Ramos (cell line): Measurements from ENCODE around the gene PCDHB3.
"Not testable (repeated sequence)": the region's sequence is repeated elsewhere in the genome, so short reads cannot be mapped to it uniquely, and the experiment has no call there.

Source experiments
- in situ Hi-C: fragments of 300-500 bp; cut with MboI; formaldehyde crosslinking; loops from one replicate; pipeline ENCODE4 v1.14.3; 2022; ENCODE audit warnings: low sequenced_read_pairs; ENCODE audit not compliant: unreplicated experiment

Gene PCDHB3

DNA sequence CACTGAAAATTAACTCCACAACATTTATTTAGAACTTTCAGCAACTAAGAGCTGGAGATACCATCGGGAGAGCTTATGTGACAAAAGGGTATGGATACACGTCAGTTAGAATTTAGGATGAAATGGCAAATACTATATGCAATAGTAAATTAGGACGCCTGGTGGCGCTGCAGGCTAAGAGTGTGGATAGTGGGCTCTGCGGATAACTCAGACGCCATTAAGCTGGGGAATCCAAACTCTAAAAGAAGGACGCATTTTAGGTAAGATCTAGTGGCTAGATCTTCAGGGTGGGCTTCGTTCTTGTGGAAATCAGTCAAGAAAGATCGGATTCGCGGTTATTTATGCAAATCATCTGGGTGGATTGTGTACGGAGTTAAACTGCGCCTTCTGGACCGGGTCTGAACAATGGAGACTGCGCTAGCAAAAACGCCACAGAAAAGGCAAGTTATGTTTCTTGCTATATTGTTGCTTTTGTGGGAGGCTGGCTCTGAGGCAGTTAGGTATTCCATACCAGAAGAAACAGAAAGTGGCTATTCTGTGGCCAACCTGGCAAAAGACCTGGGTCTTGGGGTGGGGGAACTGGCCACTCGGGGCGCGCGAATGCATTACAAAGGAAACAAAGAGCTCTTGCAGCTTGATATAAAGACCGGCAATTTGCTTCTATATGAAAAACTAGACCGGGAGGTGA, 34.9 kb downstream of the PCDHB3 start, which contains the start of gene PCDHB5:
Gene PCDHB5, plus strand, starts transcription at position 177 of the 688 bp plus-strand sequence. Its CDS starts 229 bp downstream, at position 406.
- in situ Hi-C loops, result no loop called here

GRCh38 chr5:141135718-141136266, 35.5 kb downstream of the PCDHB3 start:
- in situ Hi-C loops, result no loop called here

DNA sequence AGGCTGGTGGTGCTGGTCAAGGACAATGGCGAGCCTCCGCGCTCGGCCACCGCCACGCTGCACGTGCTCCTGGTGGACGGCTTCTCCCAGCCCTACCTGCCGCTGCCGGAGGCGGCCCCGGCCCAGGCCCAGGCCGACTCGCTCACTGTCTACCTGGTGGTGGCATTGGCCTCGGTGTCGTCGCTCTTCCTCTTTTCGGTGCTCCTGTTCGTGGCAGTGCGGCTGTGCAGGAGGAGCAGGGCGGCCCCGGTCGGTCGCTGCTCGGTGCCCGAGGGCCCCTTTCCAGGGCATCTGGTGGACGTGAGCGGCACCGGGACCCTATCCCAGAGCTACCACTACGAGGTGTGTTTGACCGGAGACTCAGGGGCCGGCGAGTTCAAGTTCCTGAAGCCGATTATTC, 37.1 kb downstream of the PCDHB3 start:
- in situ Hi-C loops, result not testable (repeated sequence)

DNA sequence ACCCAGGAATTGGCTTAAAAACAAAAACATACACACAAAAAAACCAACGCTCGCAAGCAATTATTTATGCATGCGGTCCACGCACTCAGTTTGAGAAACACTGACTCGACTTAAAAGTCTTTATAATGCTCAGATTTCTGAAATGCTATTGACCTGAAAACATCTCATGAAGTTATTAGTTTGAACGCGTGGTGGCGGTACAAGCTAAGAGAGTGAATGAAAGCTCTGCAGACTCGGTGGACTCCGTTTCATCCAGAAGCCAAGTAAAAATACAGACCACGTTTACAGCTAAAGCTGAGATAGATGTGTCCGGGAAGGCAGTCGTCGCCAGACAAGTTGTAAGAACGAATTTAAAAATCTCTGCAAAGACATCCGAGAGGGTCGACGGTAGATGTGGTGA, 49.5 kb downstream of the PCDHB3 start, which contains the start of gene PCDHB6:
Gene PCDHB6, plus strand, starts transcription at position 246 of the 400 bp plus-strand sequence. CDS start 201 bp downstream, outside the sequence.
- in situ Hi-C loops, result no loop called here

DNA sequence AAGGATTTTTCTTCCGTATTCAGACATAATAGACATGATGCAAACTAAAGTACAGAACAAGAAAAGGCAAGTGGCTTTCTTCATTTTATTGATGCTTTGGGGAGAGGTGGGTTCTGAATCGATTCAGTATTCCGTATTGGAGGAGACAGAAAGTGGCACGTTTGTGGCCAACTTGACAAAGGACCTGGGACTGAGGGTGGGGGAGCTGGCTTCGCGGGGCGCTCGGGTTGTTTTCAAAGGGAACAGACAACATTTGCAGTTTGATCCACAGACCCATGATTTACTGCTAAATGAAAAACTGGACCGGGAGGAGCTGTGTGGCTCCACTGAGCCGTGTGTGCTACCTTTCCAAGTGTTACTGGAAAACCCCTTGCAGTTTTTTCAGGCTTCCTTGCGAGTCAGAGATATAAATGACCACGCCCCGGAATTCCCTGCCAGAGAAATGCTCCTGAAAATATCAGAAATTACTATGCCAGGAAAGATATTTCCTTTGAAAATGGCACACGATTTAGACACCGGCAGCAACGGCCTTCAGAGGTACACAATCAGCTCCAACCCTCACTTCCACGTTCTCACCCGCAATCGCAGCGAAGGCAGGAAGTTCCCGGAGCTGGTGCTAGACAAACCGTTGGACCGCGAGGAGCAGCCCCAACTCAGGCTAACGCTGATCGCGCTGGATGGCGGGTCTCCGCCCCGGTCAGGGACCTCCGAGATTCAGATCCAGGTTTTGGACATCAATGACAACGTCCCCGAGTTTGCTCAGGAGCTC, 50.1 kb downstream of the PCDHB3 start:
- in situ Hi-C loops, result no loop called here

DNA sequence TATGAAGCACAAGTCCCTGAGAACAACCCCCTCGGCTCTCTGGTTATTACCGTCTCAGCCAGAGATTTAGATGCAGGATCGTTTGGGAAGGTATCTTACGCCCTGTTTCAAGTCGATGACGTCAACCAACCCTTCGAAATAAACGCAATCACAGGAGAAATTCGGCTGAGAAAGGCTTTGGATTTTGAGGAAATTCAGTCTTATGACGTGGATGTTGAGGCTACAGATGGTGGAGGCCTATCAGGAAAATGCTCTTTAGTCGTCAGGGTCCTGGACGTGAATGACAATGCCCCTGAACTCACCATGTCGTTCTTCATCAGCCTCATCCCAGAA, 50.7 kb downstream of the PCDHB3 start:
- in situ Hi-C loops, result no loop called here

GRCh38 chr5:141151632-141152031, 51.4 kb downstream of the PCDHB3 start:
- in situ Hi-C loops, result not testable (repeated sequence)

GRCh38 chr5:141152096-141152495, 51.8 kb downstream of the PCDHB3 start:
- in situ Hi-C loops, result not testable (repeated sequence)
